B cell (primary cell): ENCODE results near the gene ANKRD10. TPM values are rescaled to one million over a fixed set of nuclear protein-coding genes. Genes with fewer than 3 reads are reported as not detected.

ENCODE experiments used
- ATAC-seq: fragments of 200-7000 bp; cut with Tn5 transposase; one replicate; pipeline ENCODE4 v1.10.0; 2021; ENCODE audit warnings: low read depth, mild to moderate bottlenecking, moderate number of reproducible peaks, moderate library complexity
- CTCF ChIA-PET: fragments of 350-600 bp; sonication (Branson Sonifier 250); formaldehyde crosslinking; loops from one replicate; lab custom pipeline; 2021; ENCODE audit warnings: antibody characterized with exemption, inconsistent platforms; lab: Charles Lee
- POLR2A ChIA-PET: fragments of 350-600 bp; sonication (Branson Sonifier 250); formaldehyde crosslinking; loops from one replicate; lab custom pipeline; 2021; ENCODE audit warnings: antibody characterized with exemption; lab: Charles Lee
- DNase-seq: peaks from one replicate; pipeline ENCODE4 v3.0.0; 2013
- H2AFZ ChIP-seq: 2 replicates; pipeline ENCODE4 v1.6.1; 2012; ENCODE audit warnings: mild to moderate bottlenecking, low read depth, low read length; ENCODE audit not compliant: insufficient read depth, poor library complexity, severe bottlenecking
- H3K27ac ChIP-seq, 2 donors: 1 replicate in 1 of 2; 2 replicates in 1 of 2; pipeline ENCODE4 v1.5.1; 2012 to 2013; ENCODE audit warnings: low read length in 2 of 2, mild to moderate bottlenecking in 2 of 2, moderate library complexity in 1 of 2
- H3K27me3 ChIP-seq, 4 experiments: fragments of 200-600 bp in 1 of 4; sonication (generic) in 1 of 4; replicated peaks in 1 of 4; 1 replicate in 2 of 4; 2 replicates in 2 of 4; pipeline versions ENCODE4 v1.6.1 to v1.7.0; 2013 to 2016; ENCODE audit warnings: low read length in 3 of 4, mild to moderate bottlenecking in 2 of 4, mixed read lengths in 1 of 4, moderate library complexity in 1 of 4; ENCODE audit not compliant: insufficient read depth in 4 of 4, control insufficient read depth in 3 of 4; ENCODE audit errors: control extremely low read depth in 1 of 4
- H3K36me3 ChIP-seq, 2 experiments: replicated peaks in 1 of 2; 1 replicate in 1 of 2; 2 replicates in 1 of 2; pipeline versions ENCODE4 v1.6.1 to v1.7.1; 2013; ENCODE audit warnings: low read length in 1 of 2; ENCODE audit not compliant: insufficient read depth in 2 of 2, control insufficient read depth in 1 of 2; ENCODE audit errors: control extremely low read depth in 1 of 2, extremely low read depth in 1 of 2
- H3K4me1 ChIP-seq, 2 donors: fragments of 200-600 bp in 1 of 2; sonication (generic) in 1 of 2; 1 replicate in 1 of 2; 2 replicates in 1 of 2; pipeline versions ENCODE4 v1.5.1 to v1.6.1; 2013 to 2017; ENCODE audit warnings: low read length in 2 of 2; ENCODE audit not compliant: control insufficient read depth in 2 of 2, insufficient read depth in 2 of 2
- H3K4me2 ChIP-seq: replicated peaks from 2 replicates; pipeline ENCODE3; 2012; ENCODE audit warnings: mild to moderate bottlenecking, low read depth, low read length; ENCODE audit not compliant: poor library complexity, severe bottlenecking
- H3K4me3 ChIP-seq, 5 experiments: fragments of 200-600 bp in 1 of 5; sonication (generic) in 1 of 5; 1 replicate in 3 of 5; 2 replicates in 2 of 5; pipeline versions ENCODE4 v1.5.1 to v1.7.0; 2011 to 2016; ENCODE audit warnings: low read length in 4 of 5, mild to moderate bottlenecking in 4 of 5, low read depth in 2 of 5, control low read depth in 1 of 5, moderate library complexity in 1 of 5; ENCODE audit not compliant: insufficient read depth in 1 of 5; ENCODE audit errors: control extremely low read depth in 1 of 5, extremely low read depth in 1 of 5
- H3K79me2 ChIP-seq: fragments of 200-600 bp; sonication (generic); one replicate; pipeline ENCODE4 v1.6.0; 2016; ENCODE audit warnings: low read length; ENCODE audit not compliant: control insufficient read depth, insufficient read depth
- H3K9ac ChIP-seq: fragments of 200-600 bp; sonication (generic); 2 replicates; pipeline ENCODE4 v1.6.1; 2017; ENCODE audit warnings: mild to moderate bottlenecking, low read length, moderate library complexity
- H3K9me3 ChIP-seq, 3 donors: one replicate each; pipeline versions ENCODE4 v1.6.1 to v1.7.1; 2013; ENCODE audit warnings: low read length in 2 of 3; ENCODE audit not compliant: control insufficient read depth in 2 of 3, insufficient read depth in 1 of 3; ENCODE audit errors: control extremely low read depth in 1 of 3
- H4K20me1 ChIP-seq: 2 replicates; pipeline ENCODE4 v1.6.0; 2012; ENCODE audit warnings: mild to moderate bottlenecking, low read length; ENCODE audit not compliant: insufficient read depth, control insufficient read depth, poor library complexity, severe bottlenecking
- H3K27ac Mint-ChIP-seq: one replicate; pipeline ENCODE4 v1.8.0; 2021; ENCODE audit warnings: mixed read lengths
- H3K27me3 Mint-ChIP-seq: one replicate; pipeline ENCODE4 v1.8.0; 2021; ENCODE audit warnings: mixed read lengths
- H3K4me1 Mint-ChIP-seq: one replicate; pipeline ENCODE4 v1.8.0; 2021; ENCODE audit warnings: mixed read lengths
- H3K4me3 Mint-ChIP-seq: one replicate; pipeline ENCODE4 v1.8.0; 2021; ENCODE audit warnings: mixed read lengths
- H3K9me3 Mint-ChIP-seq: one replicate; pipeline ENCODE4 v1.8.0; 2022; ENCODE audit warnings: mixed read lengths; ENCODE audit not compliant: insufficient read depth
- CTCF ChIP-seq: fragments of 200-600 bp; IDR thresholded peaks from one replicate; pipeline ENCODE4 v1.8.0; 2022; ENCODE audit warnings: antibody characterized with exemption, mild to moderate bottlenecking
- EZH2 ChIP-seq: IDR thresholded peaks from 2 replicates; pipeline ENCODE4 v1.6.1; 2012; ENCODE audit warnings: borderline replicate concordance, low read depth, mild to moderate bottlenecking, moderate library complexity, low read length; ENCODE audit not compliant: insufficient read depth, poor library complexity, severe bottlenecking
- WGBS: methylation state at CpG from one replicate; pipeline ENCODE4 v1.1.5; 2013; ENCODE audit warnings: missing lambda C conversion rate; ENCODE audit not compliant: insufficient coverage; 5-methylcytosine and 5-hydroxymethylcytosine counted together
- intact Hi-C: fragments of 100-400 bp; cut with micrococcal nuclease; formaldehyde crosslinking; loops from one replicate; pipeline ENCODE4 v1.10.0; 2022
- polyA plus RNA-seq: library from polyadenylated mRNA; depleted of rRNA; stranded (reverse); fragments of >200 nt; gene quantifications from 2 replicates; pipeline ENCODE4 v1.2.3, GENCODE V29; 2012
- total RNA-seq, 2 donors: library from RNA; stranded (reverse); fragments of 120-200 nt in 1 of 2; gene quantifications; 1 replicate in 1 of 2; 2 replicates in 1 of 2; pipeline versions ENCODE4 v1.2.3 to v1.2.4, GENCODE V29; 2013 to 2022

The ANKRD10 gene
- total and polyA plus RNA-seq, 2 donors (not counting 1 experiment from before 2014, with no cell fraction given): 142 to 256 TPM

- no peaks in the 10 kb centered on the region for H3K27me3 Mint-ChIP-seq
- H2AFZ ChIP-seq: no peak overlapping the region
- peaks cover 0 to 50% of the 10 kb centered on the region in 2 experiments for H3K36me3 ChIP-seq
- ChIA-PET POLR2A (no interaction called here), CTCF (no interaction called here)
- peaks cover 62% of the 10 kb centered on the region for H3K4me1 Mint-ChIP-seq
- DNase-seq (no peak), ATAC-seq (no peak)
- 94% methylated on average over 3 of the region's 14 CpGs for WGBS
- peaks cover 85% of the 10 kb centered on the region for H4K20me1 ChIP-seq
- peaks cover 83% of the 10 kb centered on the region for H3K79me2 ChIP-seq
- no peak overlapping the region for H3K4me3 ChIP-seq
- H3K4me3 Mint-ChIP-seq: no peak overlapping the region
- TF ChIP-seq CTCF (no peak), EZH2 (no peak)
- H3K27ac Mint-ChIP-seq: no peak overlapping the region
- no peak overlapping the region for H3K9ac ChIP-seq
- peaks cover 19 to 25% of the 10 kb centered on the region in 2 donors for H3K4me1 ChIP-seq
- H3K4me2 ChIP-seq: no peak overlapping the region
- H3K27ac ChIP-seq: no peak overlapping the region
- no peaks in the 10 kb centered on the region for H3K9me3 ChIP-seq
- intact Hi-C loops: loop anchor here (5.0 to 10.0 kb wide), 2 partner anchors 33 to 265 kb away; no protein-coding TSS in a partner anchor
- H3K27me3 ChIP-seq: no peaks in the 10 kb centered on the region
- no peaks in the 10 kb centered on the region for H3K9me3 Mint-ChIP-seq
These were observed 4.6 kb downstream of the ANKRD10 start for GRCh38 chr13:110910013-110910890.
